ENCODE data around the gene OSBPL8. TPM values are rescaled to one million over a fixed set of nuclear protein-coding genes. Genes with fewer than 3 reads are reported as not detected.

Gene OSBPL8
- total and polyA plus RNA-seq, 2 experiments from 2014 or later = 78.0 to 124 TPM

- Mint-ChIP-seq H3K27me3 (ENCODE audit: insufficient read depth, low read depth, poor library complexity) (peaks cover 2% of the 10 kb centered on the region), H3K9me3 (peaks cover 36% of the 10 kb centered on the region), H3K4me3 (no peak overlapping the region), H3K27ac (no peak overlapping the region), H3K36me3 (ENCODE audit: low read depth) (peaks cover 23% of the 10 kb centered on the region), H3K4me1 (no peaks in the 10 kb centered on the region)
- no peak overlapping the region for H2AFZ ChIP-seq
- H4K20me1 ChIP-seq (replicated peaks; ENCODE audit: insufficient read depth) = no peaks in the 10 kb centered on the region
- no peaks in the 10 kb centered on the region for H3K36me3 ChIP-seq (ENCODE audit: insufficient read depth)
- TF ChIP-seq ZNF114 (CRISPR knock-in tag; IDR thresholded peaks at IDR 0.05) = no peak
- H3K79me2 ChIP-seq (replicated peaks; ENCODE audit: insufficient read depth) = no peaks in the 10 kb centered on the region
- no peaks in the 10 kb centered on the region for H3K4me1 ChIP-seq (ENCODE audit: insufficient read depth)
- ATAC-seq (no peak), DNase-seq (ENCODE audit: low spot score) (no peak)
- no peak overlapping the region for H3K4me3 ChIP-seq
- no peak overlapping the region for H3K4me2 ChIP-seq
- no peak overlapping the region for H3K27ac ChIP-seq (ENCODE audit: low read depth)
- H3K27me3 ChIP-seq (ENCODE audit: insufficient read depth) = no peaks in the 10 kb centered on the region
- no peaks in the 10 kb centered on the region for H3K9me2 ChIP-seq (ENCODE audit: insufficient read depth)
- no peaks in the 10 kb centered on the region for H3F3A ChIP-seq (replicated peaks; ENCODE audit: low read depth)
Observed at GRCh38 chr12:76573840-76574373, 14.3 kb upstream of the OSBPL8 start.

DNA sequence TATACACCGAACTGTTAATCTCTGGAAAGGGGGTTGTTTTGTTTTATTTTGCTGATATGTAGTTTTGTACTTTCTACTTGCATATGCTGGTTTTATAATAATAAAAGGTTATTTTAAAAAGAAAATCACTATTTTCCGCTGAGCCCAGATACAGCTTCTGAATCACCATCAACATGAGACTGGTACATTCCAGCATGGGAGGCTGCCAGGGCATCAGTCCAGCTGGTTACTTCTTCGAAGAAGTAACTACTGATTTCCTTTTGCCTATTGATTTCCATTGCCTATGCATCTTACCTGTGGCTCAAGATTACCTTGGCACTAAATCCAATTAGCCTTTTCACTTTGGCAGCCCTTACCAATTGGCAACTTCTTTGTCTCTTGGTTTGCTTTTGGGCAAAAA lies 11.7 kb upstream of the OSBPL8 start:
- no peaks in the 10 kb centered on the region for H3K79me2 ChIP-seq (replicated peaks; ENCODE audit: insufficient read depth)
- no peaks in the 10 kb centered on the region for H4K20me1 ChIP-seq (replicated peaks; ENCODE audit: insufficient read depth)
- no peak overlapping the region for H3K4me3 ChIP-seq
- H3F3A ChIP-seq (replicated peaks; ENCODE audit: low read depth) = no peaks in the 10 kb centered on the region
- H2AFZ ChIP-seq = no peak overlapping the region
- ATAC-seq = no peak
- Mint-ChIP-seq H3K36me3 (ENCODE audit: low read depth) (peaks cover 23% of the 10 kb centered on the region), H3K4me3 (no peak overlapping the region), H3K27ac (no peak overlapping the region), H3K4me1 (no peaks in the 10 kb centered on the region), H3K27me3 (ENCODE audit: insufficient read depth, low read depth, poor library complexity) (peaks cover 2% of the 10 kb centered on the region), H3K9me3 (peaks cover 36% of the 10 kb centered on the region)
- DNase-seq (ENCODE audit: low spot score) = no peak
- H3K4me1 ChIP-seq (ENCODE audit: insufficient read depth) = no peaks in the 10 kb centered on the region
- H3K4me2 ChIP-seq = no peak overlapping the region
- no peak overlapping the region for H3K27ac ChIP-seq (ENCODE audit: low read depth)
- no peaks in the 10 kb centered on the region for H3K36me3 ChIP-seq (ENCODE audit: insufficient read depth)
- H3K27me3 ChIP-seq (ENCODE audit: insufficient read depth) = no peaks in the 10 kb centered on the region
- H3K9me2 ChIP-seq (ENCODE audit: insufficient read depth) = no peaks in the 10 kb centered on the region
- TF ChIP-seq REST (IDR thresholded peaks at IDR 0.05; ENCODE audit: unreplicated experiment) = no peak
- no peak for TF ChIP-seq POLR2AphosphoS5 (IDR thresholded peaks at IDR 0.05; ENCODE audit: low read depth)
- TF ChIP-seq, protein P1, sequence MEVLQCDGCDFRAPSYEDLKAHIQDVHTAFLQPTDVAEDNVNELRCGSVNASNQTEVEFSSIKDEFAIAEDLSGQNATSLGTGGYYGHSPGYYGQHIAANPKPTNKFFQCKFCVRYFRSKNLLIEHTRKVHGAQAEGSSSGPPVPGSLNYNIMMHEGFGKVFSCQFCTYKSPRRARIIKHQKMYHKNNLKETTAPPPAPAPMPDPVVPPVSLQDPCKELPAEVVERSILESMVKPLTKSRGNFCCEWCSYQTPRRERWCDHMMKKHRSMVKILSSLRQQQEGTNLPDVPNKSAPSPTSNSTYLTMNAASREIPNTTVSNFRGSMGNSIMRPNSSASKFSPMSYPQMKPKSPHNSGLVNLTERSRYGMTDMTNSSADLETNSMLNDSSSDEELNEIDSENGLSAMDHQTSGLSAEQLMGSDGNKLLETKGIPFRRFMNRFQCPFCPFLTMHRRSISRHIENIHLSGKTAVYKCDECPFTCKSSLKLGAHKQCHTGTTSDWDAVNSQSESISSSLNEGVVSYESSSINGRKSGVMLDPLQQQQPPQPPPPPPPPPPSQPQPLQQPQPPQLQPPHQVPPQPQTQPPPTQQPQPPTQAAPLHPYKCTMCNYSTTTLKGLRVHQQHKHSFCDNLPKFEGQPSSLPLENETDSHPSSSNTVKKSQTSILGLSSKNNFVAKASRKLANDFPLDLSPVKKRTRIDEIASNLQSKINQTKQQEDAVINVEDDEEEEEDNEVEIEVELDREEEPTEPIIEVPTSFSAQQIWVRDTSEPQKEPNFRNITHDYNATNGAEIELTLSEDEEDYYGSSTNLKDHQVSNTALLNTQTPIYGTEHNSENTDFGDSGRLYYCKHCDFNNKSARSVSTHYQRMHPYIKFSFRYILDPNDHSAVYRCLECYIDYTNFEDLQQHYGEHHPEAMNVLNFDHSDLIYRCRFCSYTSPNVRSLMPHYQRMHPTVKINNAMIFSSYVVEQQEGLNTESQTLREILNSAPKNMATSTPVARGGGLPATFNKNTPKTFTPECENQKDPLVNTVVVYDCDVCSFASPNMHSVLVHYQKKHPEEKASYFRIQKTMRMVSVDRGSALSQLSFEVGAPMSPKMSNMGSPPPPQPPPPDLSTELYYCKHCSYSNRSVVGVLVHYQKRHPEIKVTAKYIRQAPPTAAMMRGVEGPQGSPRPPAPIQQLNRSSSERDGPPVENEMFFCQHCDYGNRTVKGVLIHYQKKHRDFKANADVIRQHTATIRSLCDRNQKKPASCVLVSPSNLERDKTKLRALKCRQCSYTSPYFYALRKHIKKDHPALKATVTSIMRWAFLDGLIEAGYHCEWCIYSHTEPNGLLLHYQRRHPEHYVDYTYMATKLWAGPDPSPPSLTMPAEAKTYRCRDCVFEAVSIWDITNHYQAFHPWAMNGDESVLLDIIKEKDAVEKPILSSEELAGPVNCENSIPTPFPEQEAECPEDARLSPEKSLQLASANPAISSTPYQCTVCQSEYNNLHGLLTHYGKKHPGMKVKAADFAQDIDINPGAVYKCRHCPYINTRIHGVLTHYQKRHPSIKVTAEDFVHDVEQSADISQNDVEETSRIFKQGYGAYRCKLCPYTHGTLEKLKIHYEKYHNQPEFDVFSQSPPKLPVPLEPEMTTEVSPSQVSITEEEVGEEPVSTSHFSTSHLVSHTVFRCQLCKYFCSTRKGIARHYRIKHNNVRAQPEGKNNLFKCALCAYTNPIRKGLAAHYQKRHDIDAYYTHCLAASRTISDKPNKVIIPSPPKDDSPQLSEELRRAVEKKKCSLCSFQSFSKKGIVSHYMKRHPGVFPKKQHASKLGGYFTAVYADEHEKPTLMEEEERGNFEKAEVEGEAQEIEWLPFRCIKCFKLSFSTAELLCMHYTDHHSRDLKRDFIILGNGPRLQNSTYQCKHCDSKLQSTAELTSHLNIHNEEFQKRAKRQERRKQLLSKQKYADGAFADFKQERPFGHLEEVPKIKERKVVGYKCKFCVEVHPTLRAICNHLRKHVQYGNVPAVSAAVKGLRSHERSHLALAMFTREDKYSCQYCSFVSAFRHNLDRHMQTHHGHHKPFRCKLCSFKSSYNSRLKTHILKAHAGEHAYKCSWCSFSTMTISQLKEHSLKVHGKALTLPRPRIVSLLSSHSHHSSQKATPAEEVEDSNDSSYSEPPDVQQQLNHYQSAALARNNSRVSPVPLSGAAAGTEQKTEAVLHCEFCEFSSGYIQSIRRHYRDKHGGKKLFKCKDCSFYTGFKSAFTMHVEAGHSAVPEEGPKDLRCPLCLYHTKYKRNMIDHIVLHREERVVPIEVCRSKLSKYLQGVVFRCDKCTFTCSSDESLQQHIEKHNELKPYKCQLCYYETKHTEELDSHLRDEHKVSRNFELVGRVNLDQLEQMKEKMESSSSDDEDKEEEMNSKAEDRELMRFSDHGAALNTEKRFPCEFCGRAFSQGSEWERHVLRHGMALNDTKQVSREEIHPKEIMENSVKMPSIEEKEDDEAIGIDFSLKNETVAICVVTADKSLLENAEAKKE (CRISPR knock-in tag; IDR thresholded peaks at IDR 0.05) = no peak
- TF ChIP-seq CTCF (conservative IDR thresholded peaks at IDR 0.05; ENCODE audit: low read depth in 2 of 2) = no peak
- no peak for TF ChIP-seq JUNB (IDR thresholded peaks at IDR 0.05; ENCODE audit: unreplicated experiment)
- TF ChIP-seq ZNF114 (CRISPR knock-in tag; IDR thresholded peaks at IDR 0.05) = no peak
- TF ChIP-seq EZH2 (IDR thresholded peaks at IDR 0.05; ENCODE audit: low read depth, unreplicated experiment) = no peak
- TF ChIP-seq, protein P2, sequence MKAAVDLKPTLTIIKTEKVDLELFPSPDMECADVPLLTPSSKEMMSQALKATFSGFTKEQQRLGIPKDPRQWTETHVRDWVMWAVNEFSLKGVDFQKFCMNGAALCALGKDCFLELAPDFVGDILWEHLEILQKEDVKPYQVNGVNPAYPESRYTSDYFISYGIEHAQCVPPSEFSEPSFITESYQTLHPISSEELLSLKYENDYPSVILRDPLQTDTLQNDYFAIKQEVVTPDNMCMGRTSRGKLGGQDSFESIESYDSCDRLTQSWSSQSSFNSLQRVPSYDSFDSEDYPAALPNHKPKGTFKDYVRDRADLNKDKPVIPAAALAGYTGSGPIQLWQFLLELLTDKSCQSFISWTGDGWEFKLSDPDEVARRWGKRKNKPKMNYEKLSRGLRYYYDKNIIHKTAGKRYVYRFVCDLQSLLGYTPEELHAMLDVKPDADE (IDR thresholded peaks at IDR 0.05) = no peak
- no peak for TF ChIP-seq EZH2phosphoT487 (IDR thresholded peaks at IDR 0.05; ENCODE audit: unreplicated experiment)

All from GM23338 (cell line).